ENCODE data around the gene UBE2S. TPM values are rescaled to one million over a fixed set of nuclear protein-coding genes. Genes with fewer than 3 reads are reported as not detected.
A peak's percentile ranks its signal among the peaks of the same experiment; 100 is the strongest.
"Not testable (repeated sequence)": the region's sequence is repeated elsewhere in the genome, so short reads cannot be mapped to it uniquely, and the experiment has no call there.

The UBE2S gene
- total RNA-seq, 2 donors from 2014 or later = 10.3 to 49.9 TPM

- intact Hi-C loops (cut with DNase I) = loop anchor here (5.0 kb wide), 1 partner anchor 290 kb away; the partner anchor contains the start of gene PPP1R12C
- H3K36me3 ChIP-seq = peaks cover 0 to 4% of the 10 kb centered on the region in 2 donors
- 6% methylated on average over 35 of the region's 35 CpGs for WGBS
- no peak for DNase-seq (ENCODE audit: low spot score)
- H3K4me1 ChIP-seq (replicated peaks) = peaks cover 8% of the 10 kb centered on the region
- peak overlapping the region; percentile 89 to 95 for H3K4me3 ChIP-seq
- peak overlapping the region; percentile 91 to 97 for H3K27ac ChIP-seq
- no peaks in the 10 kb centered on the region for H3K9me3 ChIP-seq
- no peaks in the 10 kb centered on the region for H3K27me3 ChIP-seq (replicated peaks; ENCODE audit: insufficient read depth)
- TF ChIP-seq CTCF (IDR thresholded peaks at IDR 0.05) = no peak
- no peak for TF ChIP-seq POLR2A (IDR thresholded peaks at IDR 0.05)
- no peak for TF ChIP-seq POLR2AphosphoS5 (IDR thresholded peaks at IDR 0.05)
These were observed 600 bp downstream of the UBE2S start for GRCh38 chr19:55406826-55407549.

DNA sequence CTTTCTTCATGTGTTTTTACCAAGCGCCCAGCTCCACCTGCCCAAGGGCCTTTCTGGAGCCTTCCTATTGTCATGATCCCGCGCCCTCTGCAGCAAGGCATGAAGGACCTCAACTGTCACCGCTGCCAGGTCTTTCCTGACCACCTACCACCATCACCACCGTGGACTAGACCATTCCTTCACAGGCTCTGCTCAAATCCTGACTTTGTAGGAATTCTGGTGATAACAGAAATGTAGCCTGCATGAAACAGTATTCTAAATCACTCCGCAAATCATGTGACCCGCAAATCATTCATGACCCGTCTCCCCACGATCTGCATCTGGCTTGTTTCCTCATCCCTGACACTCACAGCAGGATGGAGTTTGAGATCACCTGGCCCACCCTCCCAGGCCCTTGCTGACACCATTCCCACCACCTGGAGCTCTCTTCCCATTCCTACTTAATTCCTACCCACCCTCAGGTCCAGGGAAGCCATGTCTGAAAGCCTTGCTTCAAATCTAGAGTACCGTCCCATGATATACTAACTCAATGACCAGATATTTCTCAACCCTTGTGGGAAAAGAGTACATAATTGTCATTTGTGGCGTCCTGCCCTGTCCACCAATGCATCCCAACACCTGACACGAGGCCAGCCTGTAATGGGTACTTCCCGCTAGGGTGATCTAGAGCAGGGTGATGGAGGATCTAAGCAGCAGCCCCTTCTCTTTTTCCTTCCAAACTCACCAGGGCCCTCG lies 1.3 kb downstream of the UBE2S start:
- intact Hi-C loops (cut with DNase I) = loop anchor here (5.0 kb wide), 1 partner anchor 289 kb away; the partner anchor contains the start of gene PPP1R12C
- TF ChIP-seq POLR2A (IDR thresholded peaks at IDR 0.05) (no peak), POLR2AphosphoS5 (IDR thresholded peaks at IDR 0.05) (no peak), CTCF (IDR thresholded peaks at IDR 0.05) (no peak)
- Histone ChIP-seq H3K4me3 (peak overlapping the region; percentile 89 to 95), H3K36me3 (peaks cover 0 to 4% of the 10 kb centered on the region in 2 donors), H3K9me3 (no peaks in the 10 kb centered on the region), H3K27ac (no peak overlapping the region), H3K4me1 (replicated peaks) (peaks cover 8% of the 10 kb centered on the region), H3K27me3 (replicated peaks; ENCODE audit: insufficient read depth) (no peaks in the 10 kb centered on the region)
- DNase-seq (ENCODE audit: low spot score) = no peak
- 70% methylated on average over 14 of the region's 14 CpGs for WGBS

DNA sequence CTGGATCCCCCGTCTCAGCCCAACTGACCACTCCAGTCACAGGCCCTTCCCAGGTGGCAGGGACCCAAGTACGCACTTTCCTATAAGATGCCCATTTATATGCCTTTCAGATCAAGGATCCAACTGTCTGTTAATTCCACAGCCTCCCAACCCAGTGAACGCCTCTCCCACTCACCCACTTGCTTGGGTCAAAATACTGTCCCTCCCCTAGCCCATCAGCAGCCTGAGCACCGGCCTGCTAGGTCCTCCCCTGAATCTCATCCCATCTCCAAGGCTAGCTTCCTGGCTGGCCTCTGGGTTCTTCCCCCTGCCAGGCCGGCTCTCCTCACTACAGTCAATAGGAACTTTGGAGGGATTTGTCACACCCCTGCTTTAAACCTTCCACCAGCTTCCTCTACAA lies 1.9 kb downstream of the UBE2S start:
- H3K27ac ChIP-seq = no peak overlapping the region
- H3K27me3 ChIP-seq (replicated peaks; ENCODE audit: insufficient read depth) = no peaks in the 10 kb centered on the region
- DNase-seq (ENCODE audit: low spot score) = no peak
- 81% methylated on average over 5 of the region's 5 CpGs for WGBS
- intact Hi-C loops (cut with DNase I) = loop anchor here (5.0 kb wide), 1 partner anchor 288 kb away; the partner anchor contains the start of gene PPP1R12C
- H3K36me3 ChIP-seq = peaks cover 0 to 4% of the 10 kb centered on the region in 2 donors
- H3K9me3 ChIP-seq = no peaks in the 10 kb centered on the region
- no peak for TF ChIP-seq POLR2A (IDR thresholded peaks at IDR 0.05)
- TF ChIP-seq CTCF (IDR thresholded peaks at IDR 0.05) = no peak
- TF ChIP-seq POLR2AphosphoS5 (IDR thresholded peaks at IDR 0.05) = no peak
- peaks cover 8% of the 10 kb centered on the region for H3K4me1 ChIP-seq (replicated peaks)
- H3K4me3 ChIP-seq = no peak overlapping the region

GRCh38 chr19:55402509-55402908 lies 5.1 kb downstream of the UBE2S start:
- Histone ChIP-seq H3K4me1 (replicated peaks) (peaks cover 8% of the 10 kb centered on the region), H3K27ac (no peak overlapping the region), H3K27me3 (replicated peaks; ENCODE audit: insufficient read depth) (no peaks in the 10 kb centered on the region), H3K4me3 (no peak overlapping the region), H3K9me3 (no peaks in the 10 kb centered on the region), H3K36me3 (peaks cover 0 to 4% of the 10 kb centered on the region in 2 donors)
- intact Hi-C loops (cut with DNase I) = no loop called here
- TF ChIP-seq POLR2AphosphoS5 (IDR thresholded peaks at IDR 0.05) = no peak
- no peak for TF ChIP-seq POLR2A (IDR thresholded peaks at IDR 0.05)
- no peak for TF ChIP-seq CTCF (IDR thresholded peaks at IDR 0.05)
- 62% methylated on average over 2 of the region's 2 CpGs for WGBS
- no peak for DNase-seq (ENCODE audit: low spot score)

GRCh38 chr19:55401390-55401789 lies 6.2 kb downstream of the UBE2S start:
- H3K27me3 ChIP-seq (replicated peaks; ENCODE audit: insufficient read depth); H3K4me1 ChIP-seq (replicated peaks); DNase-seq (ENCODE audit: low spot score); H3K4me3 ChIP-seq; H3K27ac ChIP-seq; H3K9me3 ChIP-seq; H3K36me3 ChIP-seq; intact Hi-C loops (cut with DNase I): not testable (repeated sequence)
- 88% methylated on average over 17 of the region's 28 CpGs for WGBS
